ENCODE measurements around the gene SPRYD4.
"Not testable (repeated sequence)": the region's sequence is repeated elsewhere in the genome, so short reads cannot be mapped to it uniquely, and the experiment has no call there.

Gene SPRYD4

DNA sequence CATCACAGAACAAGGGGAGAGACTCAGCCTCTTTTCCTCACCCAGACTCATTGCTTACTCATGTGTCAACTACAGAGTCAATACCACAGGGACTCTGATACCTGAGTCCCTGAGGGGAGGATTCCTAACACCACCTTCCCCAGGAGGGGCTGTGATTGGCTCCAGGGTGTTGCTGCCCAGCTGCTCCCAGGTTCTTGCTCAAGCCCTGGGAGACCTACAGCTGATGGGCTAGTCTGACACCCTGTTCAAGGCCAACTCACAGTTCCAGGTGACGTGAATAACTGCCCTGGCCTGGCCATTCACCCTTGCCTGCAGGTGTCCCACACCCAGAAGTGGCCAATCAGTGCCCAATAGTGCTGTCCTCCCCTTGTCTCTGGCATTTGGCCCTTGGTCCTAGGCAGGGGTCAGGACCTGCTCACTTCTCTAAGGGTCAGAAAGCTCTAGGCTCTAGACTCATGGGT is 8.6 kb downstream of the SPRYD4 start:
- DNase-seq, result no peak

DNA sequence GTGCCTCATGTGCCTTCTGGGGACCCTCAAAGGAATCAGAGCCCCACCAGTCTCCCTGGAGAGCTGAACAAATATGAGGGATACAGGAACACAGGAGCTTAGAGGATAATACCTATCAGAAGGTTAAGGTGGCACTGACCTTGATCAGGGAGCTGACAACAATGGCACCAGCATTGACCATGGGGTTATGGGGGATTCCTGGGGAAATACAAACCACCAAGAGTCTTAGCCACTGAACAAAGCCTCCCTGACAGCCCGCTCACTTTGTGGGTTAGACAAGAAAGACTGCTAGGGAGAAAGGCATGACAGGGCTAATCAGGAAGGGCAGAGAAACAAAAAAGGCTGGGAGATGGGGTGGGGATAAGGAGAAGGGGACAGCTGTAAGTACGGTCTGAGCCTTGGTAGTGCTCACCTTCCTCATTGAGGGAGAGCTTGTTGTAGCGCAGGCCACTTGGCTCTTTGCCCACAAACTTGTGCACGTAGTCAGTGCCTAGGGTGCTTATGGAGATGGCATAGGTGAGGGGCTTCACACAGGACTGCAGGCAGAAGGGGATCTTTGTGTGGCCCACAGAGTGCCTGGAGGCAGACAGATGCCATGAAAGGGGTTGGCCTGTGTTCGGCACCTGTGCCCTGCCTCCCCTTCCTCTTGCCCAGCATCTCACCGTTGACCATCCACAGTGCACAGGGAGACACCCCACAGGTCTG is 9.3 kb downstream of the SPRYD4 start:
- no peak for DNase-seq

GRCh38 chr12:56479625-56480024 is 11.2 kb downstream of the SPRYD4 start:
- DNase-seq, result no peak

- no peak for DNase-seq
Observed at GRCh38 chr12:56484566-56484965, 16.2 kb downstream of the SPRYD4 start.

GRCh38 chr12:56486694-56487093 is 18.3 kb downstream of the SPRYD4 start:
- DNase-seq, result no peak

DNA sequence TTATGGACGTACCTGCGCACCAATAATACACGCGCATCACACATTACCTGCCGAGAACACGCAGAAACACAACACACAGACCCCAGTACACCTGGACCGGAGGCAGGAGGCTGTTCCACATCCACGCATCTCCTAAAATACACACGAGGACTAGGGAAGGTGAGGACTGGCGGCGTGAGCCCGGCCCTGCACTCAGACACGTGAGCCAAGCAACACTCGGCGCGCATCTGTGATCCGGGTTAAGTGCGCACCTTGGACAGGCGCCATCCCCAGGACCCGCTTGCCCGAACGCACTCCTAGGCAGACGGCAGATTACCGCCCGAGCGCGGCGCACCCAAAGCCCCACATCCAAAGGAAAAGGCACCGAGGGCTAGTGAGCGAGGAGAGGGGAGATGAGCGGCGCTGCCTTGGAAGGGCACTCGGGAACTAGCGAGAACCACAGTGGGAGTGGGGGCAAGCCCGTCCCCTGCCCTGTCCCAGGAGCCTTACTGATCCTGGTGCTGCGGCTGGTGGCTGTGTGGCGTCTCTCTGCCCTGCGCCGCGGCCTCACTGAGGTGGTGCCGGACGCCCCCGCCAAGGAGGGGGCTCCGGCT is 19.2 kb downstream of the SPRYD4 start:
- no peak for DNase-seq

- DNase-seq, result peak; percentile 68
Observed at GRCh38 chr12:56488041-56488955, 19.9 kb downstream of the SPRYD4 start, which contains the start of gene GLS2. Gene GLS2, minus strand, starts transcription at chr12:56488161. Its CDS starts 43 bp downstream, at chr12:56488118.

- DNase-seq, result no peak
Observed at GRCh38 chr12:56490360-56490759, 22.0 kb downstream of the SPRYD4 start.

- DNase-seq, result not testable (repeated sequence)
Observed at GRCh38 chr12:56493409-56494105, 25.2 kb downstream of the SPRYD4 start.

- not testable (repeated sequence) for DNase-seq
Observed at GRCh38 chr12:56494106-56494415, 25.7 kb downstream of the SPRYD4 start.

- DNase-seq, result not testable (repeated sequence)
Observed at GRCh38 chr12:56494481-56494880, 26.1 kb downstream of the SPRYD4 start.

DNA sequence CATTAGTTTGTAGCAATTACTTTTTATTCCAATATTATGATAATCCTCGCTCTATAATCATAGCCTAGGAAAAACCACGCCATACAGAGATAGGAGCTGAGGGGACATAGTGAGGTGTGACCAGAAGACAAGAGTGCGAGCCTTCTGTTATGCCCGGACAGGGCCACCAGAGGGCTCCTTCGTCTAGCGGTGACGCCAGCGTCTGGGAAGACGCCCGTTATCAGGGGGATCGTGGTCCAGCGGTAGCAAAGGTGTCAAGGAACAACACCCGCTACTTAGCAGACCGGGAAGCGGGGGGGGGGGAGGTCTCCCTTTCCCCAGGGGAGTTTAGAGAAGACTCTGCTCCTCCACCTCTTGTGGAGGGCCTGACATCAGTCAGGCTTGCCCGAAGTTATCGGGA is 28.3 kb downstream of the SPRYD4 start:
- DNase-seq, result peak; percentile 17

DNA sequence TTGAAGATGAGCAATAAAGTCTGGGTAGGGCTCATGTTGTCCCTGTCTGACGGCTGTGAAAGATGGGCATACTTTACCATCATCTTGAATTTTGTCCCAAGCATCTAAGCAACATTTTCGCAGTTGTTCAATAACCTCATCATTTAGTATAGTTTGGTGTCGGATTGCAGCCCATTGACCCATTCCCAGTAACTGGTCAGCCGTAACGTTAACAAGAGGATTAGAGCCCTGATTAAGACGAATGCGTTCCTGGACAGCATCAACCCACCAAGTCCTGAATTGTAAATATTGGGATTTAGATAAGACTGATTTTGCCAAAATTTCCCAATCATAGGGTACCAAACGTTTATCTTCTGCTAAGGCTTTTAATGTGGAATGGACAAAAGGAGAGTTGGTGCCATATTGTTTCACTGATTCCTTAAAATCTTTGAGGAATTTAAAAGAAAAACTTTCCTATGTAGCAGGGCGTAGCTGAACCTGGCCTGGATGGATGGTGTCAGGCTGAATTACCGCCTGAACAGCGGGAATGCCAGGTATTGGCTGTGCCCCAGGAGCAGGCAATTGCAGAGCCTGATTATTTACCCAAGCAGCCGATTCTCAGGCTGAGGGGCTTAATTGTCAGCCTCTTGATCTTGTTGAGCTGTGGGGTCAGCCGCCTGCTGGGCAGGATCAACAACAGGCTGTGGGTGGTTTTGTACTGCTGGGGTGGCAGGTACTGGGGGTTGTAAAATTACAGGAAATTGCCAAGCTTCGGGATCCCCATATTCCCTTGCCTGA is 29.9 kb downstream of the SPRYD4 start:
- not testable (repeated sequence) for DNase-seq

DNA sequence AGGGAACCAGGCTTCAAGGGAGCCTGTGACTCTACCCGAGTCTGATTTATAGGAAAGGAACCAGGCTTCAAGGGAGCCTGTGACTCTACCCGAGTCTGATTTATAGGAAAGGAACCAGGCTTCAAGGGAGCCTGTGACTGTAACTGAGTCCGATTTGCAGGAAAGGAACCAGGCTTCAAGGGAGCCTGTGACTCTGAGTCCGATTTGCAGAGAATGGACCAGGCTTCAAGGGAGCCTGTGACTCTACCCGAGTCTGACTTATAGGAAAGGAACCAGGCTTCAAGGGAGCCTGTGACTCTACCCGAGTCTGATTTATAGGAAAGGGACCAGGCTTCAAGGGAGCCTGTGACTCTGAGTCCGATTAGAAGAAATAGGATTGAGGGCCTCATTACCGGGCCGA is 31.1 kb downstream of the SPRYD4 start:
- not testable (repeated sequence) for DNase-seq

GRCh38 chr12:56499879-56500278 is 31.5 kb downstream of the SPRYD4 start:
- DNase-seq, result not testable (repeated sequence)

DNA sequence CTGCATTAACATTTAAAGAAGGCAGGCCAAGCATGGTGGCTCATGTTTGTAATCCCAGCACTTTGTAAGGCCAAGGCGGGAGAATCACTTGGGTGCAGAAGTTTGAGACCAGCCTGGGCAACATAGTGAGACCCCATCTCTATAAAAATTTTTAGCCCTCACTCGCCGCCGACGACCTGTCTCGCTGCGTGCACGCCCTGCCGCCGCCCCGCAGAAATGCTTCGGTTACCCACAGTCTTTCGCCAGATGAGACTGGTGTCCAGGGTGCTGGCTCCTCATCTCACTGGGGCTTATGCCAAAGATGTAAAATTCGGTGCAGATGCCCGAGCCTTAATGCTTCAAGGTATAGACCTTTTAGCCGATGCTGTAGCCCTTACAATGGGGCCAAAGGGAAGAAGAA is 42.4 kb downstream of the SPRYD4 start:
- DNase-seq, result no peak

- not testable (repeated sequence) for DNase-seq
Observed at GRCh38 chr12:56514014-56514318, 45.6 kb downstream of the SPRYD4 start.

- no peak for DNase-seq
Observed at GRCh38 chr12:56517854-56518253, 49.5 kb downstream of the SPRYD4 start.

DNA sequence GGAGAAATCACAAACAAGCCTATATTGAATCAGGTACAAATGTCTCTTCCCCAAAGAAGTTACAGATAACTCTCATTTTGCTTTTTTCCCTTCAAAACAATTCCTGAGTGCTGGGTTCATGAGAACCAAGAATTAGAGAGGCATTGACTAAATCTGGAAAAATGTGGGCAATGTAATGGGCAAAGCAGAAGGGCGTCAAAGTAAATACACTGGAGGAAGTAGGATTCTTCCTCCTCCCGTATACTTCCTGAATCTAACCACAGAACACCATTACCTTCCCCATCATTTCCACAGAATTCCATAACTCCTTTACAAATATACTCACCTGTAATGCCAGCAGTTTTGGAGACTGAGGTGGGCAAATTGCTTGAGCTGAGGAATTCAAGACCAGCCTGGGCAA is 50.2 kb downstream of the SPRYD4 start:
- peak; percentile 24 for DNase-seq

DNA sequence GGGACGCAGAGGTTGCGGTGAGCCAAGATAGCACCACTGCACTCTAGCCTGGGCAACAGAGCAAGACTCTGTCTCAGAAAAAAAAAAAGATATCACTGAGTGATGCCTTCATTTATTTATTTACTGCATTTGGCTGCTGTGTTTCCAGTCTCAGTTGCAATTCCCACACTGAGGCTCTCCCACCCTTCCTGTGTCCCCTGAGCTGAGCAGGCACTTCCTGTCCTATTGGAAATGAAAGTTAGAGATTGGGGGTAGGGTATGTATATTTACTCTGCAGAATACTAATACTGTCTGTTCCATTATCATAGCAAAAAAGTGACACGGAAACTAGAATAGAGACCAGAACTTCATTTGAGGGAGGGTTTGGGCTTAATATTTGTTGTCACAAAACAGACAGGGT is 51.7 kb downstream of the SPRYD4 start:
- no peak for DNase-seq

DNA sequence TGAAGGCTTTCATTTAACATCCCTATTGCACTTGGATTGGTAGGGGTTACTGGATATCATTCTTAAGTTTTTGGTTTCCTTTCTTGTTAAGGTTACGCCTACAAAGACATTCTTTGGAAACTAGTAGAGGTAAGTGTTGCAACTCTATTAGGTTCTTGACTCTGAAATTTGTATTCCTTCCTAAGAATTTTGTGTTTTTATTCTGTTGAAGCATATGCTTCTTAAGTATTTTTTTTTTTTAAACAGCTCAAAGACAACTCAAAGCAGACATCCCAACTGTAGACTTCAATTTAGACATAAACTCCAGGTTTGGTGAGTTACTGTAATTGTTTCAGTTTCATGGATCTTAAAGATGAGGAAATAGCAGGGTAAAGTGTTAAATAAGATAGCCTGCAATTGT is 52.1 kb downstream of the SPRYD4 start:
- DNase-seq, result no peak

- no peak for DNase-seq
Observed at GRCh38 chr12:56521209-56521589, 52.8 kb downstream of the SPRYD4 start.
